ENCODE data around the gene FBH1.

The FBH1 gene

GRCh38 chr10:5963591-5963990, 73.5 kb downstream of the FBH1 start:
- DNase-seq (ENCODE audit: low read depth), result no peak
- no peak for TF ChIP-seq CTCF (IDR thresholded peaks at IDR 0.05; ENCODE audit: insufficient read depth, low read depth, low read length, missing control alignments)
- no peak overlapping the region for H3K4me3 ChIP-seq (ENCODE audit: low read length)

- no peak for TF ChIP-seq CTCF (IDR thresholded peaks at IDR 0.05; ENCODE audit: insufficient read depth, low read depth, low read length, missing control alignments)
- no peak for DNase-seq (ENCODE audit: low read depth)
- H3K4me3 ChIP-seq (ENCODE audit: low read length), result no peak overlapping the region
These were observed 74.7 kb downstream of the FBH1 start for GRCh38 chr10:5964736-5965135.

- no peak for TF ChIP-seq CTCF (IDR thresholded peaks at IDR 0.05; ENCODE audit: insufficient read depth, low read depth, low read length, missing control alignments)
- DNase-seq (ENCODE audit: low read depth), result no peak
- H3K4me3 ChIP-seq (ENCODE audit: low read length), result no peak overlapping the region
These were observed 75.2 kb downstream of the FBH1 start for GRCh38 chr10:5965266-5965665.

GRCh38 chr10:5968037-5968680, 78.1 kb downstream of the FBH1 start:
- TF ChIP-seq CTCF (IDR thresholded peaks at IDR 0.05; ENCODE audit: insufficient read depth, low read depth, low read length, missing control alignments), result no peak
- DNase-seq (ENCODE audit: low read depth), result no peak

GRCh38 chr10:5968681-5969453, 78.8 kb downstream of the FBH1 start:
- no peak for TF ChIP-seq CTCF (IDR thresholded peaks at IDR 0.05; ENCODE audit: insufficient read depth, low read depth, low read length, missing control alignments)
- no peak overlapping the region for H3K4me3 ChIP-seq (ENCODE audit: low read length)
- no peak for DNase-seq (ENCODE audit: low read depth)

More at GRCh38 chr10:5968037-5968680, 78.1 kb downstream of the FBH1 start:
- H3K4me3 ChIP-seq (ENCODE audit: low read length), result no peak overlapping the region

- no peak overlapping the region for H3K4me3 ChIP-seq (ENCODE audit: low read length)
- TF ChIP-seq CTCF (IDR thresholded peaks at IDR 0.05; ENCODE audit: insufficient read depth, low read depth, low read length, missing control alignments), result no peak
- DNase-seq (ENCODE audit: low read depth), result no peak
These were observed 80.0 kb downstream of the FBH1 start for GRCh38 chr10:5970066-5970465.

Measured in epithelial cell of esophagus (primary cell).